Peyer's patch (tissue), 4 donors: ENCODE data around the gene SYNDIG1.

Experiments used
- CTCF ChIP-seq, 6 experiments: fragments of 450-650 bp in 4 of 6; fragments of 200-600 bp in 2 of 6; sonication (generic) in 1 of 6; IDR thresholded peaks; one replicate each; pipeline ENCODE4 v1.5.1; 2017 to 2019; ENCODE audit warnings: antibody characterized with exemption in 6 of 6, mild to moderate bottlenecking in 3 of 6, moderate library complexity in 1 of 6
- POLR2A ChIP-seq, 2 donors: fragments of 450-650 bp; IDR thresholded peaks; one replicate each; pipeline ENCODE4 v1.5.1; 2017; ENCODE audit warnings: antibody characterized with exemption in 2 of 2, mild to moderate bottlenecking in 2 of 2, moderate library complexity in 2 of 2

GRCh38 chr20:24630486-24631172 lies 161.2 kb downstream of the SYNDIG1 start:
- no peak for TF ChIP-seq POLR2A (IDR thresholded peaks at IDR 0.05)
- no peak for TF ChIP-seq CTCF (IDR thresholded peaks at IDR 0.05)
